ENCODE results near the gene FBLIM1.
A peak's percentile ranks its signal among the peaks of the same experiment; 100 is the strongest.
"Not testable (repeated sequence)": the region's sequence is repeated elsewhere in the genome, so short reads cannot be mapped to it uniquely, and the experiment has no call there.

FBLIM1 gene

DNA sequence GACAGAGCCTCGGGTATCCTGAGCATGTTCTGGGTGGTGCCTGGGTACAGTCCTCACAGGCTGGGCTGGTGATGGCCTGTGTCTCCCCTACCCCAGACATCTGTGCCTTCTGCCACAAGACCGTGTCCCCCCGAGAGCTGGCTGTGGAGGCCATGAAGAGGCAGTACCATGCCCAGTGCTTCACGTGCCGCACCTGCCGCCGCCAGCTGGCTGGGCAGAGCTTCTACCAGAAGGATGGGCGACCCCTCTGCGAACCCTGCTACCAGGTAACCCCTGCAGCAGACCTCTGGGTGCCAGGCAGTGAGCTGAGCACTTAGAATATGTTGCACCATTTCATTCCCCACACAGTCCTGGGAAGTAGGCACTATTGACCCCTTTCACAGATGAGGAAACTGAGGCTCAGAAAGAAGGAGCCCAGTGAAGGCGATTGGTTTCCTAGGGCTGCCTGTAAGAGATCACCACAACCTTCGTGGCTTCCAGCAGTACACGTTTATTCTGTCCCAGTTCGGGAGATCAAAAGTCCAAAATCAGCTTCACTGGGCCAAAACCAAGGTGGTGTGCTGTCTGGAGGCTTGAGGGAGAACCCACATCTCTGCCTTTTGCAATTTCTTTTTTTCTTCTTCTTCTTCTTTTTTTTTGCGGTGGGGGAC, 11.8 kb downstream of the FBLIM1 start:
- DNase-seq: no peak

DNA sequence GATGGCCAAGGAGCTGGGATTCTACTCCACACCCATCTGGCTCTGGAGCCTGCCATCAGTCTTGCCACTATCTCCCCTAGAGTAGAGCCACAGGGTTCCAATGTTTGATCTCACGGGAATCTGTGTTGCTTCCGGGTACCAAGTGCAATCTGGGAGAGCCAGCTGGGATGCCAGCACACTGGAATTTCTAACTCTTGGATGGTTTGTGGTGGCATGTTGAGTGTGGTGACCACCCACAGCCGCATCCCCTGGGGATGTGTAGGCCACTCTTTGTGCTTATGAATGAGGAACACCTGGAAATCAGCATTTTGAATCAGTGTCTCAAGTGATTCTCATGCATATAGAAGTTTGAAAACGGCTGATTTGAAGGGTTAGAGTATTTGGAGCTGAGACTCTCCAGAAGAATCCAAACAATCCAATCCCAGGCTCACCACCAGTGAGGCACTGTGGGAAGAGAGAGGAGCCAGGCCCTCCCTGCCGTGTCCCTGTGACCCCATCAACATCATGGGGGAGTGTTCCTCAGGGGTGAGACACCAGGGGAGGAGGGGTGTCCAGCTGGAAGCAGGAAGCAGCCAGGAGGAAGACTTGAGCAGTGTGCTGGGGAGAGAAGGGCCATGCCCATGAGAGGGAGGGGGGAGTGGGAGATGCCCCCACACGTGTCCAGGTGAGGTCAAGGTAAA, 13.4 kb downstream of the FBLIM1 start:
- no peak for DNase-seq

DNA sequence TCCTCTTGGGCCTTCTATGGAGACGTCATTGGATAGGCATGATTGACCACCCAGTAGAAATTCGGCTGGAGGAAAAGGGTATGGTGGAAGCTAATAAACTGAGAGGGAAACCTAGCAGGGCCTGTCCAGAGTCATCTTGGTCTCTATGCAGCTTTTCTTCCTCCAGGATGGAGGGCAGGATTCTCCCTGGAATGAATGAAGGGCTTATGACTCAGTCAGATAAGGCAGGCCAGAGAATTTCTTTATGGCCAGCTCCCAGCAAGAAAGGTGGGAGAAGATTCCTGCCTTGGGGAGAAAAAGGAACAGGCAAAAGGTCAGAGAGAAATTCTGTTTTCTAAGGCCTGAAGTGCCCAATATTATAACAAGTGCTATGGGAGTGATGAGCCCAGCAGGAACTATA, 17.1 kb downstream of the FBLIM1 start:
- DNase-seq: no peak

DNA sequence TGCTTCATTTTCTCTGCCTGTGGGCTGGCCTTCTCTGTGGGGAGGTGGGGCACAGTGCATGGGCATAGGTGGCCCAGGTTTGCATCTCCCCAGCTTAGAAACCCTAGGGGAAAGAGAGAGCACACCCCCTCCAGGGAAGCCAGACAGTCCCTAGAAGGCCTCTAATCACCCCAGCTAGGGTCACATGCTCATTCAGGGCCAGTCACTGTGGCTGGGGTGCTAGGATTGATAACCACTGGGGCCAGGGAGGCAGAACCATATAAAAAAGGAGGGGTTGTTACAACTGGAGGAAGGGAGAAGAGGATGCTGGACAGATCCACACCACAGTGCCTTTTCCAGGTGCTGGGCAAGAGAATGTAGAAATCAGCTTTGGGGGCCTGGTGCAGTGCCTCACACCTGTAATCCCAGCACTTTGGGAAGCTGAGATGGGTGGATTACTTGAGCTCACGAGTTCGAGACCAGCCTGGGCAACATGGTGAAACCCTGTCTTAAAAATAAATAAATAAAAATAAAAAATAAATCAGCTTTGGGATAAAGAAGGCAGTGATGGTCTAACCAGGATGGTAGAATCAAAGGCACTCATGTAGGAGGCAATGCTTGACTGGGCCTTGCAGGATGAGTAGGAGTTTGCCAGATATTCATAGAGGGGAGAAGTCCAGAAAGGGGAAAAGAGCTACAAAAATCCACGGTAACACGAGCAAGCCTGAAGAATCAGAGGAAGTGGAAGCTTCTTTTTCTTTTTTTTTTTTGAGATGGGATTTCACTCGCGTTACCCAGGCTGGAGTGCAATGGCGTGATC, 19.5 kb downstream of the FBLIM1 start:
- DNase-seq: no peak

DNA sequence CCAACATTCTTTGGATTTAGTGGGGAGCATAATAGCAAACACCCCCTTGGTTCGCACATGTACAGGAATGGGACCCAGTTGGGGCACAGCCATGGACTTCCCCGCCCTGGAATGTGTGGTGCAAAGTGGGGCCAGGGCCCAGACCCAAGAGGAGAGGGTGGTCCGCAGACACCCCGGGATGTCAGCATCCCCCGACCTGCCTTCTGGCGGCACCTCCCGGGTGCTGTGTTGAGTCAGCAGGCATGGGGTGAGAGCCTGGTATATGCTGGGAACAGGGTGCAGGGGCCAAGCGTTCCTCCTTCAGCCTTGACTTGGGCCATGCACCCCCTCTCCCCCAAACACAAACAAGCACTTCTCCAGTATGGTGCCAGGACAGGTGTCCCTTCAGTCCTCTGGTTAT, 27.1 kb downstream of the FBLIM1 start:
- DNase-seq: no peak

DNA sequence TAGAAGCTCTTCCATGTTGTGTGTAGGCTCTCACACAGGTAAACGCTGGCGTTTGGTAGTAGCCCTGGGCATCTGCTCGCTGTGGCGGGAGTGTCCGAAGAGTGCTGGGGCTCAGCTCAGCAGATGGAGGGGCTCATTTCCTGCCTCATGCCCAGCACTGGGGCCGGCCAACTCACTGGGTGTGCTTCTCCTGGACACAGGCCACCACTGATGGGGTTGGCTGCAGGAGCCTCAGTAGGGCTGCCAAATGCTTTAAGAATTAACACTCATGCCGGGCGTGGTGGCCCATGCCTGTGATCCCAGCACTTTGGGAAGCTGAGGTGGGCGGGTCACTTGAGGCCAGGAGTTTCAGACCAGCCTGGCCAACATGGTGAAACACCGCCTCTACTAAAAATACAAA, 28.0 kb downstream of the FBLIM1 start:
- no peak for DNase-seq

DNA sequence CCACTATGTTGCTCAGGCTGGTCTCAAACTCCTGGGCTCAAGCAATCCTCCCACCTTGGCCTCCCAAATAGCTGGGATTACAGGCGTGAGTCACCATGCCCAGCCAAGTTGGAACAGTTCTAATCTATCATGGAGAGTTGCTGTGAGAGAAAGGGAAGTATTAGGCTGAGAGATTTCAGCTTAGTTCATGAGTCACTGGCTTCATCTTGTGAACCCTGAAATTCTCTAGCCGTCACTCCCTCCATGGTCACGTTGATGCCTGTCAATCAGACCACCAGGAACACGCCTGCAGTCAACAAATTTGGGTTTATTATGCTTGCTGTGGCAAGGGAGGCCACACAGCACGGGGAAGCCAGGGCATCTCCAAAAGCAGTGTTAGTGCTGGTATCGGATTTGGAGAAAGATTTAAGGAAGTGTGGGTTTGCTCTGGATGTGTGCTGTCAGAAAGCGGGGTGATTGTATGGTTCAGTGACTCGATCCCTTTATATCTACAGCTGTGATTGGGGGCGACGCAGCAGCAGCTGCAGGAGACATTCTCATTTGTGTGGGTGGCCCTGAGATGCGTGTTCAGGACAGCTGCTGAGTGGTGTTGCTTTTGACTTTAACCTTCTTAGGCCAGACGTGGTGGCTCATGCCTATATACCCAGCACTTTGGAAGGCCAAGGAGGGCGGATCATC, 30.2 kb downstream of the FBLIM1 start:
- peak; percentile 80 for DNase-seq

DNA sequence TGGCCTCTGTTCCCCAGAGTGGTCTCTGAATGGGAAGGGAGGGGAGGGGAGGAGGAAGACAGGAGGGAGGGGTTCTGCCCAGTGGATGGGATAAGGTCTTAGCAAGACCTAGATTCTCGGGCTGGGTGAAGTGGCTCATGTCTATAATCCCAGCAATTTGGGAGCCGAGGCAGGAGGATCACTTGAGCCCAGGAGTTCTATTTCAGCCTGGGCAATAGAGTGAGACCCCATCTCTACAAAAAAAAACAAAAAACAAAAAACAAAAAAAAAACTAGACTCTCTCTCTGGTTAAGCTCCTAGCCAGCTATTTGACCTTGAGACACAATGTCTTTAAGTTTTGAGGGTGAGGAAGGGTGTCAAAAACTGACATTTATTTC, 37.5 kb downstream of the FBLIM1 start:
- no peak for DNase-seq

DNA sequence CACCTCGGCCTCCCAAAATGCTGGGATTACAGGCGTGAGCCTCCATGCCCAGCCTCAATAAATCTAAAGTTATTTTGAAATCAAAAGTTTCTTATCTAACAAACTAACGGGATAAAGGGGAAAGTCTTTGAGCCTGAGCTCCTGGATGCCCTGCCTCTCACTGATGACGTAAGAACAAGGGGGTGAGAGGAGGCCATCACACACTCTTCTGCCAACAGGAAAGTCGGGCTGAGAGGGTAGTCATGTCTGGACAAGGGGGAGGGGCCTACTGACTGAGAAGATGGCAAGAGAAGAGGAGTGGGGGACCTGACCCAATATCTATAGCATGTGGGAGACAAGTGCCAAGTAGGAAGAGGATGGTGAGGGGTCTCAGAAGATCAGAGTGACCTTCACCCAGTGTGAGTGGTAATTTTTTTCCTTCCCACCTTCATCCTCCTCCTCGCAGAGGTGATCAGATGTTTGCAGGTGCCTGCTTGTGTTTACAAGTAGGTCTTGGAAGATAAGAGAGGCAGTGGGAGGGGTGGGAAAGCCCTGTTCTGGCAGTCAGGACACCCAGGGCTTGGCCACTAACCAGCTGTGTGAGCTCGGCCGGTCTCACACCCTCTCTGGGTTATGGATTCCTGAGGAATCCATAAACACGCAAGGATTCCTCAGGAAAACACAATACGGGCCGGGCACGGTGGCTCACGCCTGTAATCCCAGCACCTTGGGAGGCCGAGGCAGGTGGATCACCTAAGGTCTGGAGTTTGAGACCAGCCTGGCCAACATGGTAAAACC, 39.2 kb downstream of the FBLIM1 start:
- no peak for DNase-seq

DNA sequence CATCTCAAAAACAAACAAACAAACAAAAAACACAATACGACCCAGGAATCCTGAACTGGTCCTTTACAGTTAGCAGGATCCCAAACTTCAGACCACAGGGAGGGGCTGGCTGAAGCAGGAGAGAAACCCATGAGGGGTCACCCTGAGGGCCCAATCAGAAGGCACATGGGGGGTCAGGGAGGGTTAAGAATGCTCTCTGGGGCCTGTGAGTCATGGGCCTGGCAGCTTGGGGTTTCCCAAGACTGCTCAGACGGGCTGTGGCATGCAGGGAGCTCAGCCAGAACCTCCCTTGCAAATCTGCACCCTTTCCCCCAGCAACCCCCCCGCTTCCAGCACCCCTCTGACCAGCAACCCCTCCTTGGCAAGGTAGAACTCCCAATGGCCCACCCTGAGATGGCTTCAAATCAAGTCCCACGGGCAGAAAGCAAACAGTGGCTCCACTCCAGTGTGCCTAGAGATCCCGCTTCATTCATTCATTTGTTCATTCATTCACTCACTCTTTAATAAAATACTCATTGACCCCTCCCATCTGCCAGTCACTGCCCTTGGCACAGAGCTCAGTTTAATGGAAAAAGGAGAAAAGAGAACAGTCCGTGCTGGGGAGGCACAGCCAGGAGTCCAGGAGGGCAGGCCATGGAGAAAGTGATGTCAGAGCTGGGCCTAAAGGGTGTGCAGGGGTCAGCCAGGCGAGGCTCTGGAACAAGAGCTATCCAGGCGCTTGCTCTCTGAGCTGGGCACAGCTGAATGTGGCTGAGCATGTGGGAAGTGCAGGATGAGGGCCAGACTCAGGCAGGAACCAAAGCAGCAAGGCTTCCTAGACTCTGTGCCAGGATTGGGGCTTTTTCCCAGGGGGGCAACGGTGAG, 40.6 kb downstream of the FBLIM1 start:
- DNase-seq: peak; percentile 68

DNA sequence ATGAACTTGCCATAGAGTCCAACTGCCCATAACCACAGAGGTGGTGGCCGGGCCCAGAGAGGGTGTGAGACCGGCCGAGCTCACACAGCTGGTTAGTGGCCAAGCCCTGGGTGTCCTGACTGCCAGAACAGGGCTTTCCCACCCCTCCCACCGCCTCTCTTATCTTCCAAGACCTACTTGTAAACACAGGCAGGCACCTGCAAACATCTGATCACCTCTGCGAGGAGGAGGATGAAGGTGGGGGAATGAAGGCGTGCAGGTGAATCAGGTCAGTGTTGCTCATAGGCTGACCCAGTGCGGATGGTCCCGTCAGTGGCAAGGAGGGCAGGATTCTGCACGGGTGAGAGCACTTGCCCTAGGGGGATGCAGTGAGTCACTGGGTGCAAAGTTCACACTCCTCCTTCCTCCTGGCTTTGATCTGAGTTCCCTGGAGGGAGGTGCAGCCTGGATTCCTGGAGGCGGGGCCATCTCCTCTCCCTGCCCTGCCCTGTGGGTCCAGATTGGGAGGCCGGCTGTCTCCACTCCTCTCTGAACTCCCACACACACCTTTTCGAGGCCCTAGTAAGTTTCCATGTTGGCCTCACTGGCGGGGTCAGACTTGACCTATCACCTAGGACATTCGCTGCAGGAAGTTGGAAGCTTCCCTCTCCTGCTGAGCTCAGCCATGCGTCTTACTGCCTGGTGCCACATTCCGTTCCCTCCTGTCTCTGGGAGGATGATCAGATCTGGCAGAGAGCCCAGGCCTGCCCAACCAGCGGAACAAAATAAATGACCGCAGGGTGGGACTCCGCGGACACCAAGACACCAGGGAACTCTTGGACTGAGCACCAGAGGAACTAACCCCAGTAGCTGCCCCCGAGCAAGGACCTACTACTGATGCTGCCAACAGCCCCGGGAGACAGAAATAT, 41.6 kb downstream of the FBLIM1 start:
- DNase-seq: no peak

DNA sequence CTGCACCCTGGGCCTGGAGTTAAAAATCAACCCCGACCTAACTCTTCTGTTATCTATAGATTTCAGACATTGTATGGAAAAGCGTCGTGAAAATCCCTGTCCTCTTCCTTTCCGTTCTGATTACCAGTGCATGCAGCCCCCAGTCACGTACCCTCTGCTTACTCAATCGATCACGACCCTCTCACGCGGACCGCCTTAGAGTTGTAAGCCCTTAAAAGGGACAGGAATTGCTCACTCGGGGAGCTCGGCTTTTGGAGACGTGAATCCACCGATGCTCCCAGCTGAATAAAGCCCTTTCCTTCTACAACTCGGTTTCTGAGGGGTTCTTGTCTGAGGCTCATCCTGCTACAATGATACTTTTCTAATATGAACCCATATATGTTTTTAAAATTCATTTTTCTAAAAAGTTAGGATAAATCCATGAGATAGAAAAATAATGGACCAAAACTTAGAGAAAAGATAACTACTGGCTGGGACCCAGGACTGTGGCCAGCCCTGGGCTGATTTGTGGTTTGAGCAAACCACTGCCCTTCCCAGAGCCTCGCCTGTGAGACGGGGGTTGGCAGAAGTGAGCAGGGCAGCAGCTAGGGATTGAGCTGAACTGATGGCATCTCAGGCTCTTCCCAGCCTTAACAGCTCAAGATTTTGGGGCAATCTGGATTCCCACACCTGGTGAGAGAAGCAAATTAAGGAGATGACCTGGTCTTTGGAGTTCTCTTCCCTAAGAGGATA, 43.8 kb downstream of the FBLIM1 start:
- no peak for DNase-seq

DNA sequence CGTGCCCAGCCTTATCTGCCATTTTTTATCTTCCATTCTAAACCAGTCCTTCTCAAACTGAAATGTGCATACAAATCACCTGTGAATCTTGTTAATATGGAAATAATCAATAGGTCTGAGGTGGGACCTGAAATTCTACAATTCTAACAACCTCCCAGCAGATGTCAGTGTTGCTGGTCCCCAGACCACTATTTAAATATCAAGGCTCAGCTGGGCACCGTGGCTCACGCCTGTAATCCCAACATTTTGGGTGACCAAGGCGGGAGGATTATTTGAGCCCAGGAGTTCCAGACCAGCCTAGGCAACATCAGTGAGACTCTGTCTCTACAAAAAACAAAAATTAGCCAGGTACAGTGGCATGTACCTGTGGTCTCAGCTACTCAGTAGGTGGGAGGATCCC, 44.8 kb downstream of the FBLIM1 start:
- no peak for DNase-seq

DNA sequence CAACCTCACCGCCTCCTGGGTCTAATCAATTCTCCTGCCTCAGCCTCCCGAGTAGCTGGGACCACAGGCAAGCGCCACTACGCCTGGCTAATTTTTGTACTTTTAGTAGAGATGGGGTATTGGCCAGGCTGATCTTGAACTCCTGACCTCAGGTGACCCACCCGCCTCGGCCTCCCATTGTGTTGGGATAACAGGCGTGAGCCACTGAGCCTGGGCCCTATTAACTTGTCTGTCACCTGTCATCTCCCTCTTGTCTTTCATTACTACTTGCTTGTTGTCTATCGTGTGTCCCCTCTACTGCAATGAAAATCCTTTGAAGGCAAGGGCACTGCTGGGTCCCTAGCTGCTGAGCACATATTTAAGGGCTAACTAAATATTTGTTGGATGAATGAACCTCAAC, 45.5 kb downstream of the FBLIM1 start:
- no peak for DNase-seq

DNA sequence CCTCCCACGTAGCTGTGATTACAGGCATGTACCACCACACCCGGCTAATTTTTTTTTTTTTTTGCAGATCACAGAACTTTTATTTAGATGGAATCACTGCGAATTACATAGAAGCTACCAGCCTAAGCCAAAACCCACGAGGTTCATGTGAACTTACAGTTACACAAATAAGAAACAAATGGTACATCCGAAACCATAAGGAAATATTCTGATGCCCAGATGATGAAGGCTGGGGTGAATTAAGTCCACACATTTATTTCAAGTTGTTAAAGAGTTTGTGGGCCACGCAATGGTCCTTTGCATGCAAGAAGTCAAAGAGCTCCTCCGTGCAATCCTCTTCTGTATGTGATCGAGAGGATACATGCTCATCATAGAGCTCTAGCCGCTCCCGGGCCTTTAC, 48.5 kb downstream of the FBLIM1 start:
- DNase-seq: no peak

DNA sequence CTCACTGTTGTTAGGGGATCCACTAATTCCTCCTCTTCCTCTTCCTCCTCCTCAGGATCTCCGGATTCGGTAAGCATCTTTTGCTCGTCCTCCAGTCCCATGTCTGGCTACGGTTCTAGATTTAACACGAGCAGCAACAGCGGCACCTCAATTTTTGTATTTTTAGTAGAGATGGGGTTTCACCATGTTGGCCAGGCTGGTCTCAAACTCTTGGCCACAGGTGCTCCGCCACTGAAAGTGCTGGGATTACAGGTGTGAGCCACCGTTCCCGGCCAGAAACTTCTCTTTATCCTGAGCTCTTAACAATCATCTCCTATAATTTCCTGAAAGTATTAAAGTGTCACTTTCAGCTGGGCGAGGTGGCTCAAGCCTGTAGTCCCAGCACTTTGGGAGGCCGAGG, 49.0 kb downstream of the FBLIM1 start, which contains the start of gene UQCRHL:
TSS of gene UQCRHL (minus strand) at position 101 of the 400 bp plus-strand sequence. CDS start at position 101, 0 bp downstream.
- DNase-seq: not testable (repeated sequence)

DNA sequence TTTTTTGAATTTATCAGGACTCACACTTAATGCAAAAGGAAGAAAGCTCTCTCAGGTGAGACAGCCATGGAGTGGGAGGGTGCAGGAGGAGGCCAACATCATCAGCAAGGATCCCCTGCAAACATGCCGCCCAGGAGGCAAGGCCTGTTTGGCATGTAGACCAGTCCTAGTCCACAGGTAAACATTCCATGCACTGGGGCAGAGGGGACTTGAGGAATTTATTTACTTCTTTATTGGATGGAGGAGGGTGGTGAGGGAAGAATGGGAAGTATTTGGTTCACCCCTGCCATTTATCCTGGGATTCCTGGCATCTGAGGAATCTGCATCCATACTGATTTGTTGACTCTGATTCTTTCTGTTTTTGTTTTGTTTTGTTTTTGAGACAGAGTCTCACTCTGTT, 50.4 kb downstream of the FBLIM1 start:
- no peak for DNase-seq

DNA sequence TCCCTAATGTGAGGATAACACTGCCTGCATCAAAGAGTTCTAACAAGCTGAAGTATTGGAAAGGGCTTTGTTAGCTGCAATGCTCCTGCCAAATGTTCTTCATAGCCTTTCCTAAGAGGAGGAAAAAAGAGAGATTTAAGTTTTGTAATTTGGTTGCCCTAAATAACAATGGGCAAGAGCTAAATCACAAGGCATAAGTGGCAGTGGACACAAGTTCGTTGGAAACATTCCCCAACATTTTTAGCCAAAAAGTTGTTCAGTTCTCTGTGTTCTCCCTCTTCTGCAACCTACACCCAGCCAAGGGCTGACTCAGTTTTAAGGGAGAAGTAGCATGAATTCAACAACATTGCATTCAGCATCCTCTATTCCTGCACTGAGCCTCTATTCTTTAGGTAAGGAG, 51.5 kb downstream of the FBLIM1 start:
- DNase-seq: no peak

DNA sequence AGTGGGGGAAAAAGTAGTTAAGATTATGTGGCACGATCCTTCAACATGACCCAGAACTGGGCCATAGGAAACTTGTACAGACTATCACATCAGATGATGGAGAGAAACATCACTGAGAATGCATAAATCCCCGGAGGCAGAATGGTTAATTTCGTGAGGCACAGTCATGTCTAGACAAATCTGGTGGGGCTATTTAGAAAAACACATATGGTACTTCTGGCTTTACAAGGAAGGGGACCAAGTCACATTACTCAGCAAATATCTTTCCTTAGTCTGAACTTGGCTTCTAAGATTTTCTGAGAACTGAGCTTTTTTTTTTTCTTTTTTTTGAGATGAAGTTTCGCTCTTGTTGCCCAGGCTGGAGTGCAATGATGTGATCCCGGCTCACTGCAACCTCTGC, 58.1 kb downstream of the FBLIM1 start:
- DNase-seq: no peak

DNA sequence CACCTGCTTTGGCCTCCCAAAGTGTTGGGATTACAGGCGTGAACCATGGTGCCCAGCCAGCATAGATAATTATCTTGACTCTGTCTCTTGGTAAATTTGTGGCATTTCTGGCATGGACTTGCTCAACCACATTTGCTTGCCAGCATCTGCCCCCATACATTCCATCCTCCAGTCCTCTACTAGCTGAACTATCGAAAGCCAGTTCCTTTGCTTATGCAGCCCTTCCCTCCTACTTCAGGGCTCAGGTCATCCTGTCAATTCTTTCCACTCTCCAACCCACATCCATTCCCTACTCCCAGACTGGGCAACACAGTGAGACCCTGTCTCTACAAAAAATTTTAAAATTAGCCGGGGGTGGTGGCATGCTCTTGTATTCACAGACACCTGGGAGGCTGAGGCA, 61.9 kb downstream of the FBLIM1 start:
- DNase-seq: no peak
